Right lobe of liver (tissue), 6 donors: ENCODE results near the gene FNIP2. TPM values are rescaled to one million over a fixed set of nuclear protein-coding genes. Genes with fewer than 3 reads are reported as not detected.
"Not testable (repeated sequence)": the region's sequence is repeated elsewhere in the genome, so short reads cannot be mapped to it uniquely, and the experiment has no call there.

Experiments used
- ATAC-seq, 4 donors: fragments of 200-7000 bp; cut with Tn5 transposase; one replicate each; pipeline ENCODE4 v1.9.1; 2020; ENCODE audit warnings: mild to moderate bottlenecking in 4 of 4, moderate library complexity in 4 of 4
- DNase-seq, 3 donors: peaks; one replicate each; pipeline ENCODE4 v3.0.0-alpha.2; 2020
- H3K27ac ChIP-seq, 3 donors: fragments of 200-600 bp; one replicate each; pipeline ENCODE4 v1.8.0; 2022
- H3K27me3 ChIP-seq, 2 donors: fragments of 200-600 bp; one replicate each; pipeline ENCODE4 v1.8.0; 2022
- H3K36me3 ChIP-seq, 4 donors: fragments of 200-600 bp; sonication (generic) in 1 of 4; one replicate each; pipeline versions ENCODE4 v1.5.1 to v1.8.0; 2017 to 2022; ENCODE audit warnings: control low read depth in 1 of 4
- H3K4me1 ChIP-seq, 4 donors: fragments of 200-600 bp; sonication (generic) in 1 of 4; one replicate each; pipeline versions ENCODE4 v1.5.1 to v1.8.0; 2017 to 2022; ENCODE audit warnings: control low read depth in 1 of 4
- H3K4me3 ChIP-seq, 3 donors: fragments of 200-600 bp; one replicate each; pipeline ENCODE4 v1.8.0; 2022
- H3K9me3 ChIP-seq, 4 donors: fragments of 200-600 bp; sonication (generic) in 1 of 4; one replicate each; pipeline versions ENCODE4 v1.5.1 to v1.8.0; 2017 to 2022; ENCODE audit warnings: control low read depth in 1 of 4
- POLR2A ChIP-seq: fragments of 450-650 bp; IDR thresholded peaks from one replicate; pipeline ENCODE4 v1.6.1; 2017; ENCODE audit warnings: antibody characterized with exemption, mild to moderate bottlenecking
- WGBS: methylation state at CpG from one replicate; pipeline ENCODE4 v1.1.6; 2018; ENCODE audit warnings: low coverage, low lambda C conversion rate; ENCODE audit not compliant: insufficient coverage; ENCODE audit errors: missing lambda C conversion rate; 5-methylcytosine and 5-hydroxymethylcytosine counted together
- intact Hi-C, 2 donors: fragments of 100-400 bp; cut with DNase I; formaldehyde crosslinking; loops; one replicate each; pipeline versions ENCODE4 v1.11.2 to v1.14.1; 2022
- total RNA-seq, 6 experiments: library from RNA; depleted of rRNA in 2 of 6; stranded (reverse); fragments of >200 nt in 2 of 6; fragmentation: NEBNext Ultra II Directional in 3 of 6; extraction: Animal tissue kit (Norgen Biotek cat#: 25700) in 3 of 6; gene quantifications; one replicate each; pipeline versions ENCODE4 v1.1.0 to v1.2.4, GENCODE V29; 2016 to 2023
- TF ChIP-seq, protein P1 (sequence below), 4 donors: fragments of 200-600 bp in 3 of 4; fragments of 450-650 bp in 1 of 4; IDR thresholded peaks; one replicate each; pipeline versions ENCODE4 v1.5.1 to v1.8.0; 2016 to 2022; ENCODE audit warnings: antibody characterized with exemption in 4 of 4, mild to moderate bottlenecking in 2 of 4
- donor health status: DM: no; HTN: yes; CAD: no.
- donor health status: DM: no; HTN: no; CAD: no.
- donor health status: DM: no; HTN: no; CAD: no.
- donor health status: DM: no; HTN: yes; CAD: no.
- donor health status: DM: no; HTN: yes; CAD: no.

Gene FNIP2
- total RNA-seq, 6 experiments from 2014 or later: 34.2 to 67.4 (median 37.8) TPM

GRCh38 chr4:158890294-158890693, 121.5 kb downstream of the FNIP2 start:
- no peak for DNase-seq
- H3K9me3 ChIP-seq: no peaks in the 10 kb centered on the region
- TF ChIP-seq, protein P1, sequence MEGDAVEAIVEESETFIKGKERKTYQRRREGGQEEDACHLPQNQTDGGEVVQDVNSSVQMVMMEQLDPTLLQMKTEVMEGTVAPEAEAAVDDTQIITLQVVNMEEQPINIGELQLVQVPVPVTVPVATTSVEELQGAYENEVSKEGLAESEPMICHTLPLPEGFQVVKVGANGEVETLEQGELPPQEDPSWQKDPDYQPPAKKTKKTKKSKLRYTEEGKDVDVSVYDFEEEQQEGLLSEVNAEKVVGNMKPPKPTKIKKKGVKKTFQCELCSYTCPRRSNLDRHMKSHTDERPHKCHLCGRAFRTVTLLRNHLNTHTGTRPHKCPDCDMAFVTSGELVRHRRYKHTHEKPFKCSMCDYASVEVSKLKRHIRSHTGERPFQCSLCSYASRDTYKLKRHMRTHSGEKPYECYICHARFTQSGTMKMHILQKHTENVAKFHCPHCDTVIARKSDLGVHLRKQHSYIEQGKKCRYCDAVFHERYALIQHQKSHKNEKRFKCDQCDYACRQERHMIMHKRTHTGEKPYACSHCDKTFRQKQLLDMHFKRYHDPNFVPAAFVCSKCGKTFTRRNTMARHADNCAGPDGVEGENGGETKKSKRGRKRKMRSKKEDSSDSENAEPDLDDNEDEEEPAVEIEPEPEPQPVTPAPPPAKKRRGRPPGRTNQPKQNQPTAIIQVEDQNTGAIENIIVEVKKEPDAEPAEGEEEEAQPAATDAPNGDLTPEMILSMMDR (IDR thresholded peaks at IDR 0.05): no peak
- TF ChIP-seq POLR2A: no peak
- H3K36me3 ChIP-seq: peaks cover 0 to 8% (median 0%) of the 10 kb centered on the region in 4 donors
- intact Hi-C loops: no loop called here
- H3K4me3 ChIP-seq: no peak overlapping the region
- no peak overlapping the region for H3K27ac ChIP-seq
- 43% methylated on average over 3 of the region's 3 CpGs for WGBS
- H3K4me1 ChIP-seq: peaks cover 0 to 17% (median 9%) of the 10 kb centered on the region in 4 donors
- no peaks in the 10 kb centered on the region for H3K27me3 ChIP-seq
- peak; percentile 61 to 78 (median 68) for ATAC-seq

DNA sequence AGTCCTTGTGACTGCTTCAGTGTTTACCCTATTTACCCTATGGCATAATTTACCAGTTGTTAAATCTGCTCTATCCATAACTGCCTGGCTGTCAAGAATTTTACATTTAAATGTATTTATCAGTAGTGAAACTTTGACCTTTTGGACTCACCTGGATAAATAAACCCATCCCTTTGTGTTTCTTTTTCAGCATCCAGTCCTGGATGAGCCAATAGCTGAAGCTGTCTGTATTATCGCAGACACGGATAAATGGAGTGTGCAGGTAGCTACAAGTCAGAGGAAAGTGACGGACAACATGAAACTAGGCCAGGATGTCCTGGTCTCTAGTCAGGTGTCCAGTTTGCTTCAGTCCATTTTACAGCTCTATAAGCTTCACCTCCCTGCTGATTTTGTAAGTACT, 122.4 kb downstream of the FNIP2 start:
- H3K36me3 ChIP-seq: peaks cover 0 to 8% (median 1%) of the 10 kb centered on the region in 4 donors
- peak overlapping the region in 1 of 3 donors; percentile 17 for H3K27ac ChIP-seq
- ATAC-seq: peak; percentile 71 to 85 (median 84)
- peaks cover 0 to 17% (median 9%) of the 10 kb centered on the region in 4 donors for H3K4me1 ChIP-seq
- TF ChIP-seq, protein P1 (IDR thresholded peaks at IDR 0.05): no peak
- no peak for TF ChIP-seq POLR2A
- no peak overlapping the region for H3K4me3 ChIP-seq
- 32% methylated on average over 3 of the region's 3 CpGs for WGBS
- no peaks in the 10 kb centered on the region for H3K27me3 ChIP-seq
- no peak for DNase-seq
- no peaks in the 10 kb centered on the region for H3K9me3 ChIP-seq
- intact Hi-C loops: no loop called here

DNA sequence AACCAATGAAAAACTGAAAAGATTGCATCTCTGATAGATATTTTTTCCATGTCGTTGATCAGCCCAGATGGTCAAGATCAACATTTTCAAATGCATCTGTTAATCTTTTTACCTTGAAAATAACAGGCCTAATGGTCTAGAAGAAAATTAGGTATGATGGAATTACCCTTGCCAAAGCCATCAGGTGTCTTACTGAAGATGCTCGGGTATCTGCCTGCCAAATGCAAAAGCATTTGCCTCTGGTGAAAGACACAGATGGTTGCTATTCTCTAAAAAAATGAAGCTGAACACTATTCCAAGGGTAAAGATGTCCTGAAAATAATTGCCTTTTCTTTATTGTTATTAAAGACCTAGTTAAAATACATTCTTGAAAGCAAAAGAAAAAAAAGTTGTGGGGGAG, 126.0 kb downstream of the FNIP2 start:
- H3K9me3 ChIP-seq: no peaks in the 10 kb centered on the region
- H3K4me1 ChIP-seq: peaks cover 0 to 15% (median 8%) of the 10 kb centered on the region in 4 donors
- ATAC-seq (no peak), DNase-seq (no peak)
- no peak overlapping the region for H3K4me3 ChIP-seq
- TF ChIP-seq, protein P1 (IDR thresholded peaks at IDR 0.05): no peak
- no peak for TF ChIP-seq POLR2A
- 92% methylated on average over 2 of the region's 2 CpGs for WGBS
- no peak overlapping the region for H3K27ac ChIP-seq
- H3K36me3 ChIP-seq: peaks cover 0 to 8% (median 1%) of the 10 kb centered on the region in 4 donors
- intact Hi-C loops: no loop called here
- H3K27me3 ChIP-seq: no peaks in the 10 kb centered on the region

GRCh38 chr4:158895797-158896576, 127.2 kb downstream of the FNIP2 start:
- ATAC-seq (peak in 3 of 4 donors; percentile 22 to 38 (median 35)), DNase-seq (no peak)
- no peak overlapping the region for H3K27ac ChIP-seq

DNA sequence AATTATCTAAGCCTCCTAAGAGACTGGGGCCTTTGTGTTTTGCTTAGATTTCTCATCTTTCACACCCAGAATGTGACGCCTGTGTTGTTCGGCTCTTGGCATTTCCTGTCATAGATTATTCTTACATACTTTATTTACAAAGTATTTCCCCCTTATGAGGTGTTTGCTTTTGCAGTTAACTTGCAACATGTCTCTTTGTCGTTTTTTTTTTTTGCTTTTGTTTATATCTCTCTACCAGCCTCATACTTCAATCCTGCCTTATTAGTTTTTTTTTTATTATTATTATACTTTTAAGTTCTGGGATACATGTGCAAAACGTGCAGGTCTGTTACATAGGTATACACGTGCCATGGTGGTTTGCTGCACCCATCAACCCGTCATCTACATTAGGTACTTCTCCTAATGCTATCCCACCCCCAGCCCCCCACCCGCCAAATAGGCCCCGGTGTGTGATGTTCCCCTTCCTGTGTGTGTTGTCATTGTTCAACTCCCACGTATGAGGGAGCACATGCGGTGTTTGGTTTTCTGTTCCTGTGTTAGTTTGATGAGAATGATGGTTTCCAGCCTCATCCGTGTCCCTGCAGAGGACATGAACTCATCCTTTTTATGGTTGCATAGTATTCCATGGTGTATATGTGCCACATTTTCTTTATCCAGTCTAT, 127.9 kb downstream of the FNIP2 start:
- H3K9me3 ChIP-seq, H3K27me3 ChIP-seq, H3K36me3 ChIP-seq, H3K4me1 ChIP-seq, intact Hi-C loops, H3K4me3 ChIP-seq, ATAC-seq, H3K27ac ChIP-seq, DNase-seq: not testable (repeated sequence)
- 76% methylated on average over 10 of the region's 11 CpGs for WGBS

More at GRCh38 chr4:158895797-158896576, 127.2 kb downstream of the FNIP2 start:
- no peak for TF ChIP-seq POLR2A
- TF ChIP-seq, protein P1 (IDR thresholded peaks at IDR 0.05): peak in 1 of 4 donors; percentile 5
- no peak overlapping the region for H3K4me3 ChIP-seq
- intact Hi-C loops: no loop called here
- WGBS: 68% methylated on average over 10 of the region's 14 CpGs
- no peaks in the 10 kb centered on the region for H3K9me3 ChIP-seq
- H3K36me3 ChIP-seq: peaks cover 0 to 8% (median 1%) of the 10 kb centered on the region in 4 donors
- H3K27me3 ChIP-seq: no peaks in the 10 kb centered on the region
- peaks cover 0 to 8% (median 2%) of the 10 kb centered on the region in 4 donors for H3K4me1 ChIP-seq

- 79% methylated on average over 2 of the region's 2 CpGs for WGBS
- H3K36me3 ChIP-seq, DNase-seq, intact Hi-C loops, H3K4me3 ChIP-seq, H3K27ac ChIP-seq, H3K9me3 ChIP-seq, H3K27me3 ChIP-seq, ATAC-seq: not testable (repeated sequence)
- peaks cover 0 to 32% (median 0%) of the 10 kb centered on the region in 4 donors for H3K4me1 ChIP-seq
Observed at GRCh38 chr4:158900408-158900807, 131.6 kb downstream of the FNIP2 start.
